Osteoblast (primary cell): ENCODE results near the gene NHERF2. TPM values are rescaled to one million over a fixed set of nuclear protein-coding genes. Genes with fewer than 3 reads are reported as not detected.
A peak's percentile ranks its signal among the peaks of the same experiment; 100 is the strongest.
"Not testable (repeated sequence)": the region's sequence is repeated elsewhere in the genome, so short reads cannot be mapped to it uniquely, and the experiment has no call there.

Experiments used
- DNase-seq: peaks from one replicate; pipeline ENCODE4 v3.0.0; 2011; ENCODE audit warnings: low spot score, mixed read lengths; ENCODE audit not compliant: insufficient read length; ENCODE audit errors: missing footprints
- H2AFZ ChIP-seq: 2 replicates; pipeline ENCODE4 v1.6.0; 2011; ENCODE audit warnings: mild to moderate bottlenecking, low read length
- H3K27ac ChIP-seq: 2 replicates; pipeline ENCODE4 v1.5.1; 2011; ENCODE audit warnings: mild to moderate bottlenecking, low read depth, low read length, moderate library complexity
- H3K27me3 ChIP-seq: 2 replicates; pipeline ENCODE4 v1.6.0; 2012; ENCODE audit warnings: mild to moderate bottlenecking, control low read depth, inconsistent platforms, low read length, moderate library complexity; ENCODE audit not compliant: insufficient read depth
- H3K36me3 ChIP-seq: 2 replicates; pipeline ENCODE4 v1.5.1; 2011; ENCODE audit warnings: mild to moderate bottlenecking, low read length, control low read depth, moderate library complexity; ENCODE audit not compliant: insufficient read depth
- H3K4me1 ChIP-seq: 2 replicates; pipeline ENCODE4 v1.5.1; 2011; ENCODE audit warnings: mild to moderate bottlenecking, low read length, control low read depth, moderate library complexity; ENCODE audit not compliant: insufficient read depth
- H3K4me2 ChIP-seq: 2 replicates; pipeline ENCODE4 v1.6.0; 2011; ENCODE audit warnings: mild to moderate bottlenecking, low read length; ENCODE audit not compliant: insufficient read depth
- H3K4me3 ChIP-seq: fragments of 200-600 bp; sonication (generic); 3 replicates; pipeline ENCODE4 v1.5.1; 2012; ENCODE audit warnings: mild to moderate bottlenecking, low read length, inconsistent platforms; ENCODE audit not compliant: insufficient read depth
- H3K79me2 ChIP-seq: 2 replicates; pipeline ENCODE4 v1.6.0; 2012; ENCODE audit warnings: mild to moderate bottlenecking, low read length, control low read depth, inconsistent platforms; ENCODE audit not compliant: insufficient read depth
- H3K9me3 ChIP-seq: 2 replicates; pipeline ENCODE4 v1.5.1; 2011; ENCODE audit warnings: low read depth, low read length, control low read depth
- H4K20me1 ChIP-seq: 2 replicates; pipeline ENCODE4 v1.6.0; 2012; ENCODE audit warnings: mild to moderate bottlenecking, low read length, control low read depth; ENCODE audit not compliant: insufficient read depth
- total RNA-seq: library from RNA; depleted of rRNA; stranded (reverse); fragments of >200 nt; gene quantifications from 2 replicates; pipeline ENCODE4 v1.2.3, GENCODE V29; 2012
- TF ChIP-seq, protein P1 (sequence below): IDR thresholded peaks from 2 replicates; pipeline ENCODE4 v1.5.1; 2011; ENCODE audit warnings: mild to moderate bottlenecking, low read depth, low read length, moderate library complexity; ENCODE audit errors: extremely low read depth

NHERF2 gene
- total RNA-seq, 1 donor = 33.7 TPM

DNA sequence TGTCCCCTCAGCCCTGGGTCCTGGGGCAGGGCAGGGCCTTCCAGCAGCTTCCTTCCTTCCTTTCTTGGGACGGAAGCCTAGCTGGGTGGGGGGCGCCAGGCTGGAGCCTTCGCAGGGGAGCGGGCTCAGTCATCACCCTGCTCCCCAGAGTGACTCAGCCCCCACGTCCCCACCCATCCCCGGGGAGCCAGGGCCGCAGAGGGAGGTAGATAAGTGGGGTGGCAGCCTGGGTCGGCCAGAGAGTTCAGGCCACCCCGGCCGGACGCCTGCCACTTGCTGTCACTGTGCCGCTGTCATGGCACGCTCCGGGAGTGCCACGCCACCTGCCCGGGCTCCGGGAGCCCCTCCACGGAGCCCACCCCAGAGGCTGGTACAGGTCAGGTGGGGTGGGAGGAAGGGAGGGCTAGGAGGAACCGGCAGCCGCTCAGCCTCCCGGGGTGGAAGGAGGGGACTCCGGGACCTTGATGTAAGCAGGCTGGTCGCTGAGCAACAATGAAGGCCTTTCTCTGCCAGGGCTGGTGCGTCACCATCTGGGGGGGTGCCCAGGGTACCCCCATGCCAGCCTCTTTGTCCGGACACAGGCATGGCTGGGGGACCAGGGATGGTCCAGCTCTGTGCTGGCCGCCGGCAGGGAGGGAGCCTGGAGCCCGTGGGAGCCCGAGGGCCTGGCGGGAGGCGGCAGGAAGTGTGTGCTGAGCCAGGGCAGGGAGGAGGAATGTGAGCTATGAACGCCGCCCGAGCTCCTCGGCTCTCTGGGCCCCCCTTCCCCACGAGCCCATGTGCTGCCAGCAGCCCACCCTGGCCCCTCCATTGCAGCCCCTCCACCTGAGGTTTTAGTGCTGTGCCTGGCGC, 6.6 kb downstream of the NHERF2 start:
- Histone ChIP-seq H3K27ac (peak overlapping the region; percentile 94), H2AFZ (peak overlapping the region; percentile 60), H4K20me1 (peaks cover 6% of the 10 kb centered on the region), H3K36me3 (peaks cover 20% of the 10 kb centered on the region), H3K27me3 (no peaks in the 10 kb centered on the region), H3K79me2 (peaks cover 22% of the 10 kb centered on the region), H3K4me2 (peak overlapping the region; percentile 81), H3K4me1 (peaks cover 40% of the 10 kb centered on the region), H3K4me3 (peak overlapping the region; percentile 58), H3K9me3 (no peaks in the 10 kb centered on the region)
- DNase-seq = peak; percentile 98
- TF ChIP-seq, protein P1, sequence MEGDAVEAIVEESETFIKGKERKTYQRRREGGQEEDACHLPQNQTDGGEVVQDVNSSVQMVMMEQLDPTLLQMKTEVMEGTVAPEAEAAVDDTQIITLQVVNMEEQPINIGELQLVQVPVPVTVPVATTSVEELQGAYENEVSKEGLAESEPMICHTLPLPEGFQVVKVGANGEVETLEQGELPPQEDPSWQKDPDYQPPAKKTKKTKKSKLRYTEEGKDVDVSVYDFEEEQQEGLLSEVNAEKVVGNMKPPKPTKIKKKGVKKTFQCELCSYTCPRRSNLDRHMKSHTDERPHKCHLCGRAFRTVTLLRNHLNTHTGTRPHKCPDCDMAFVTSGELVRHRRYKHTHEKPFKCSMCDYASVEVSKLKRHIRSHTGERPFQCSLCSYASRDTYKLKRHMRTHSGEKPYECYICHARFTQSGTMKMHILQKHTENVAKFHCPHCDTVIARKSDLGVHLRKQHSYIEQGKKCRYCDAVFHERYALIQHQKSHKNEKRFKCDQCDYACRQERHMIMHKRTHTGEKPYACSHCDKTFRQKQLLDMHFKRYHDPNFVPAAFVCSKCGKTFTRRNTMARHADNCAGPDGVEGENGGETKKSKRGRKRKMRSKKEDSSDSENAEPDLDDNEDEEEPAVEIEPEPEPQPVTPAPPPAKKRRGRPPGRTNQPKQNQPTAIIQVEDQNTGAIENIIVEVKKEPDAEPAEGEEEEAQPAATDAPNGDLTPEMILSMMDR = no peak

DNA sequence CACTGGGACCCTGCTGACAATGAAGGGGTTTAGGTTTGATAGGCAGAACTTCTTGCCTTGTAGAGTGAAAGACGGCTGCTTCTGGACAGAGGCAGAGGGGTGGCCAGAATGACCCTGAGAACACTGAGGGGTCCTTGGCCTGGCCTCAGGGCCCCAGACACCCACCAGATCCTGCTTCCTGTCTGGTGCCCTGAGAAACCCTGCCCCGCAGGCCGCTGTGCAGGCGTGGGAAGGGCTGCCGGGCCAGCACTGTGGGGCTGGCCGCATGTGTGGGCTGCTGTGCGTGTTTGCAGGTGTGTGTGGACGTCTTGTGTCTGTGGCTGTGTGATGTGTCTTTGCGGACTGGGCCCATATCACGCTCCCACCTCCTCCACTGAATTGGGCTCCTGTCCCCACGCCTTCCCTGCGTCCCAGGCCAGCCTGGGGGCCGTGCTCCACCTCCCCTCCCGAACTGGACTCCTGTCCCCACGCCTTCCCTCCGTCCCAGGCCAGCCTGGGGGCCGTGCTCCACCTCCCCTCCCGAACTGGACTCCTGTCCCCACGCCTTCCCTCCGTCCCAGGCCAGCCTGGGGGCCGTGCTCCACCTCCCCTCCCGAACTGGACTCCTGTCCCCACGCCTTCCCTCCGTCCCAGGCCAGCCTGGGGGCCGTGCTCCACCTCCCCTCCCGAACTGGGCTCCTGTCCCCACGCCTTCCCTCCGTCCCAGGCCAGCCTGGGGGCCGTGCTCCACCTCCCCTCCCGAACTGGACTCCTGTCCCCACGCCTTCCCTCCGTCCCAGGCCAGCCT, 7.4 kb downstream of the NHERF2 start:
- H3K27me3 ChIP-seq, H4K20me1 ChIP-seq, H3K9me3 ChIP-seq: not testable (repeated sequence)
- peak; percentile 90 for DNase-seq
- H3K4me2 ChIP-seq = peak overlapping the region; percentile 81
- H2AFZ ChIP-seq = peak overlapping the region; percentile 60
- peaks cover 40% of the 10 kb centered on the region for H3K4me1 ChIP-seq
- H3K36me3 ChIP-seq = peaks cover 20% of the 10 kb centered on the region
- H3K79me2 ChIP-seq = peaks cover 19% of the 10 kb centered on the region
- peak overlapping the region; percentile 94 for H3K27ac ChIP-seq
- peak overlapping the region; percentile 58 for H3K4me3 ChIP-seq

DNA sequence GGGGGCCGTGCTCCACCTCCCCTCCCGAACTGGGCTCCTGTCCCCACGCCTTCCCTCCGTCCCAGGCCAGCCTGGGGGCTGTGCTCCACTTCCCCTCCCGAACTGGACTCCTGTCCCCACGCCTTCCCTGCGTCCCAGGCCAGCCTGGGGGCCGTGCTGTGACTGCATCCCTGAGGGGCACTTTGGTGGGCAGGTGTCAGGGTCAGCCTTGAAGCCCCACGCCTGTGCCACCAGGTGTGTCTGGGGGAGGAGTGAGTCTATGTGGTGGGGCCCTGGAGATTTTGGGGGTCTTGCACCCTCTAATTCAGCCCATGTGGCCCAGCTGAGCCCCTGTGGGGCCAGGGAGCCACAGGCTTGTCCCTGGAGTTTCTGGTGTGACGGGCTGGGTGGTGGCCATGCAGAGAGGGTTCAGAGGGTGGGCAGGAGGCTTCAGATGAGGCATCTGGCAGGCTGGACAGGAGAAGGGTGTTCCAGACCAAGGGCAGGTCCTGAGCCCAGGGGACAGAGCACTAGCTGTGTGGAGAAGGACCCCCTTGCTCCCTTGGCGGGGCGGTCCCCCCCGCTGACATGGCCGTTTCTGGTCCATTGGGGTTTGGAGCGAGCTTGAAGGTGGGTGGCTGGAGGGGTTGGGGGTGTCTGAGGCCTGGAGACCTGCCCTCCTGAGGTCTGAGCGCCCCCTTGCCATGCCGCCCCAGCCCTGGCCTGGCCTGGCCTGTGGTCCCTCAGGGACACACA, 8.2 kb downstream of the NHERF2 start:
- Histone ChIP-seq H3K27ac (peak overlapping the region; percentile 86), H2AFZ (no peak overlapping the region), H3K27me3 (no peaks in the 10 kb centered on the region), H3K79me2 (peaks cover 19% of the 10 kb centered on the region), H4K20me1 (no peaks in the 10 kb centered on the region), H3K9me3 (no peaks in the 10 kb centered on the region), H3K4me3 (peak overlapping the region; percentile 44), H3K4me1 (peaks cover 48% of the 10 kb centered on the region), H3K36me3 (peaks cover 20% of the 10 kb centered on the region), H3K4me2 (peak overlapping the region; percentile 73)
- TF ChIP-seq, protein P1 = no peak
- peak; percentile 88 for DNase-seq

DNA sequence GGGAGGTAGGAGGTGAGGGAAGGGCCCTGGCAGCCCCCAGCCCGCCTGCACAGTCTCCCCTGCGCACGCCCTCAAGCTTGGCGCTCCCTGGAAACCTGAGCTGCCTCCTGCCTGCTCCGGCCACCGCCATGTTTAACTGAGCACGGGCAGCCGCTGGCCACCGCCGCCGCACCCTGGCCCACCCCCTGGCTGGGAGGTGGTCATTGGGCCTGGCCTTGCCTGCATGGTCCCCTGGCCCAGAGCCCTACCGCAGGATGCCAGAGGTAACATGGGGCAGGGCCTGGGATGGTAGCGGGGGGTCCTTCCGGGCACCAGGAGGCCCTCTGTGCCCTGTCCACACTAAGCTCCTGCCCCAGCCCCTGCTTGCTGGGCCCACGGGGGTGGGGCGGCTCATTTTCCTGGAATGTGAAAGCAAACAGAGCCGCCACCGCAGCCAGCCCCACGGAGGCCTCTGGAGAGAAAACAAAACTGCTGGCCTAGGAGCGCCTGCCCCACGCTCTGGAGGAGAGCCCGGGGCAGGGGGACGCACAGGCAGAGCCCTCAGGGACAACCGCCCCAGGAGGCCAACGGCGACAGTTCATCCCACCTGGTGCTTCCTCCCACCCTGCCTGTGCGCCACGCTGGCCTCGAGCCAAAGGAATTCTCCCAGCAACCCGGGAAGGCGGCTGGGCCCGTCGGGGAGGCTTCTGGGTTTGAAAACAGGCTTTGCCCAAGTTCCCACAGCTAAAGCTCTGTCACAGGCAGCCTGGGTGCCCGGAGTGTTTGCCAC, 8.9 kb downstream of the NHERF2 start:
- Histone ChIP-seq H3K4me1 (peaks cover 53% of the 10 kb centered on the region), H4K20me1 (no peaks in the 10 kb centered on the region), H3K79me2 (peaks cover 19% of the 10 kb centered on the region), H3K27ac (peak overlapping the region; percentile 86), H2AFZ (peak overlapping the region; percentile 59), H3K36me3 (peaks cover 20% of the 10 kb centered on the region), H3K4me3 (peak overlapping the region; percentile 44), H3K4me2 (peak overlapping the region; percentile 73), H3K9me3 (no peaks in the 10 kb centered on the region), H3K27me3 (no peaks in the 10 kb centered on the region)
- DNase-seq = peak; percentile 100
- TF ChIP-seq, protein P1 = no peak
